Stromal cell of bone marrow (primary cell): Measurements from ENCODE around the gene ELP1.
A peak's percentile ranks its signal among the peaks of the same experiment; 100 is the strongest.
"Not testable (repeated sequence)": the region's sequence is repeated elsewhere in the genome, so short reads cannot be mapped to it uniquely, and the experiment has no call there.

Experiments used
- DNase-seq: peaks from one replicate; pipeline ENCODE4 v3.0.0-alpha.2; 2012; ENCODE audit warnings: low read depth

Gene ELP1

DNA sequence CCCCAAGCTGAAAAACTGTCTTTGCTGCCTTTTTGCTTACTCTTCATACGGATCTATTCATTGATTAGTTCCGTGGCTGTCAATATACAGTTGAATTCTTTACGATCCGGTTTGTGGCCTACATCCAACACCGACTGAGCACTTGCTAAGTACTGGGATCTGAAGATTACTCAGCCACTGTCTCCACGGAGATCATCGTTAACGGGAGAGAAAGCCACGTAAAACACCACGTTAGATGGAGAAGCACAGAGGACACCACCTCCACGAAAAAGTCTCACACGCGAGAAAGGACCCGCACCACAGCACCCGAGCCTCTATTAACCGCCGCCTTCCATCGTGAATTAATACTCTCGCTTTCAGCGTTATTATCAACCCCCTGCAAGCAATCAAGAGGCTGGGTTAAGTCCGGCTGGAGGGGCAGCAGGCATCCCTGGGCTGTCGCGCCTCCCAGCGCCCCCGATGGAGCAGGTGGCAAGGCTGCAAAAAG, 650 bp downstream of the ELP1 start:
- DNase-seq = no peak

DNA sequence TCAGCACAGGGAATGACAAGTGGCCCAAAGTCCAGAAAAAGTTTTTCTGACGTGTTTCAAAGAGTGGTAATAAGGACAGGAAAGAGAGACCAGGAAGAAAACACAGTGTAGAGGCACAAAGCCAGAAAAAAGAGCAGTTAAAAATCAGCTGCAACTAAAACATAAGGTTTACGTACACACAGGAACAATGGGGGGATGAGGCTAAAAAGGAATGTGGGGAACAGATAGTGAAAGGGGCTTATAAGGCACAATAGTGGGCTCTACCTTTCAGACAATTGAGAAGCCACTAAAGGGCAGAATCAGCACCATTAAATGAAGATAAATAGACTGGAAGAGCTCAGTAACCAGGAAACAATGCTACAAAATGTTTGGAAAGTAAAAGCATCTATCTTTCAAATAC, 5.5 kb downstream of the ELP1 start:
- DNase-seq = no peak

DNA sequence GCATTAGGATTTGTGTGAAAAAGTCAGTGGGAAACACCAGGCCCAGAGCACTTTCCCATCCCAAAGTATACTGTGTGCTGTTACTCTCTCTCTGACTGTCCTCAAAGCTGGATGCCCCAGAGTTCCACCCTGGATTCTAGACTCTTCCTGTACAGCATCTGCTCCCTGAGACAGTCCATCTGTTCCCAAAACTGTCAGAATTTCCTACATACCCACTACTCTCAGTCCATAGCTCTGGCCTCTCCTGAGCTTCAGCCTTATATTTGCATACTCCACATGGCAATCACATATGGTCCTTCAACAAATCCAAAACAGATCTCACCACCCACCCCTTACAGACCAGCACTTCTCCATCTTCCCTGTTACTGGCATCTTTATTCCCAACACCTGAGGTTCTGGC, 9.5 kb downstream of the ELP1 start:
- DNase-seq = no peak

DNA sequence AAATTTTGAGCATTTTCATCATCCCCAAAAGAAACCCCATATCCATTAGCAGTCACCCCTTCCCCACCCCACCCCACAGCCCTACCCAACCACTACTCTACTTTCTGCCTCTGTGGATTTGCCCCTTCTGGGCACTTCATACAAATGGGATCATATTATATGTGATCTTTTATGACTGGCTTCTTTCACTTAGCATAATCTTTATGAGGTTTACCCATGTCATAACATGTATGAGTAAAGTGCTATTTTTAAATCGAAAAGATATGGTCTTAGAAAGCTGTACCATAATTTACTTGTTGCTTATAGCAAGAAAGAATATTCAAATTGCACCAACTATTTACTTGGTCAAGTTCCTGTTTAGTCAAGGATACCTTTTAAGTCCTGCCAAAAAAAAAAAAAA, 12.7 kb downstream of the ELP1 start:
- no peak for DNase-seq

DNA sequence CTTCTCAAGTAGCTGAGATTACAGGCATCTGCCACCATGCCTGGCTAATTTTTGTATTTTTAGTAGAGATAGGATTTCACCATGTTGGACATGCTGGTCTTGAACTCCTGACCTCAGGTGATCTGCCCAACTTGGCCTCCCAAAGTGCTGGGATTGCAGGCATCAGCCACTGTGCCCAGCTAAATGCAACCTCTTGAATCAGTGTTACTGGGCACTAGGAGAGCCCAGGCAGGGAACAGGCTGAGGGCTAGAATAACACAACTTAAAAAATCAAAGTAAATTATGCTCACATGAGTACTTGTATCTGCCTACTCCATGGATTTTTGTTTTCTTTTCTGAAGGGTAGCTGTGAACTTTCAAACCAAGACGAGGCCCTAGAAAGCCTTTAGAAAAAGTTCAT, 13.5 kb downstream of the ELP1 start:
- DNase-seq = not testable (repeated sequence)

DNA sequence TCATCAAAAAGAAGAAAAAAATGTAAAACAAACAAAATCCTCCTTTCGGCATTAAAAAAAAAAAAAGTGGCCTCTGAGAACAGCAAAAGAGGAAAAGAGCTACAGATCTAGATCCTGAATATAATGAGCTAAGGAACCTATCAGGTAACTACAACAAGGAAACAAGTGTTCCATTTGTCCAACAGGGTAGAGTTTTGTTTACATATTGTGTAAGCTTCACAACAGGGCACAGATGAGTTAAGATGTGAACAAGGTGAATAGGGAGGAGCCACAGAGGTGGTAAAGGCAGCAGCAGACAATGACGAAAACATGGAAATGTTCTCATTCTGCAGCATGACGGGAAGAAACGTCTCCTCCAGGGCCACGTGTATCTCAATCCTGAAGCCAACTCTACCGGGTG, 14.4 kb downstream of the ELP1 start:
- DNase-seq = no peak

DNA sequence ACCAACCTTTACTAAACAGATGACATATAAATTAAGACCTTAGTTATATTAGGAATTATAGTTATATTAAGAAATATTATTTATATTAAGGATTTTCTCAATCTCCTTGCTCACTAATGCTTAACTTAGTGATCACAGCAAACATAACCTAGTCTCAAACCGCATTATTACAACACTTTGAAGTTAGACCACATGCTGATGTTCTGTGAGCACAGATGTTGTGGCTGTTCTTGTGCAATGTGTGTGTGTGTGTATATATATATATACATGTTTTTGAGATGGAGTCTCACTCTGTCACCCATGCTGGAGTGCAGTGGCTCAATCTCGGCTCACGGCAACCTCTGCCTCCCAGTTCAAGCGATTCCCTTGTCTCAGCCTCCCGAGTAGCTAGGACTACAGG, 20.5 kb downstream of the ELP1 start:
- no peak for DNase-seq

DNA sequence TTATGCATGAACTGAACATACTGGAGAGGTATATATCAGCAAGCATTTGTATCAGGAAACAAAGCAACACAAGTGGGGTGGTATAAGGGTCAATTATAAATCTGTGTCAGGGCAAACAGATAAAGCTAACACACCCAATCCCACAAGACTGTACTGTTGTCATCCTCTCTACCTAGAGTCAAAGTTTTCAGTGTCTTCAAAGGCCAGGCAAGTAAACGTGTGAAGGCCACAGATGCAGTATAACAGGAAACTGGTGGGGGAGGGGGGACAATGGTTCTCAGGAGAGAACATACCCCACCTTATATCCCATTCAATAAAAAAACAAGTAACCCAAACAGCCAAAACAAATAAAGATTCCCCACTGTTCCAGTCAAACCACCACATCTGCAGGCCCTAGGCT, 22.1 kb downstream of the ELP1 start:
- DNase-seq = no peak

DNA sequence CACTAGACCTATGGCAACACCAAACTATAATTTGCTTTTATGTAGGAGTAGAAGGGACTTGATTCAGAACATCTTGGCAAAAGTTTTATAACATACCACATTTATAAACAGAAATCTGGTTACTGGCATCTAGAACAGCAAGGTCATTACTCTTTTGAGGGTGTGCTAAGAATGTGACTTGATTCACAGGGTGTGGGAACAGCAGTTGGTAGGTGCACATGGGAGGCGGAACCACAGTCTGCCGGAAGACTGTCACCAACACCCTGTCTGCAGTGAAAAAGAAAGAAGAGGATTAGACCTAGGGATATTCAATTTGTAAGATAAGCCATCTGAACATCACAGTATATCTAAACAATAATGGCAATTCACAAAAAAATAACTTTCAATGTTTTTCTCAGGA, 23.0 kb downstream of the ELP1 start:
- no peak for DNase-seq

DNA sequence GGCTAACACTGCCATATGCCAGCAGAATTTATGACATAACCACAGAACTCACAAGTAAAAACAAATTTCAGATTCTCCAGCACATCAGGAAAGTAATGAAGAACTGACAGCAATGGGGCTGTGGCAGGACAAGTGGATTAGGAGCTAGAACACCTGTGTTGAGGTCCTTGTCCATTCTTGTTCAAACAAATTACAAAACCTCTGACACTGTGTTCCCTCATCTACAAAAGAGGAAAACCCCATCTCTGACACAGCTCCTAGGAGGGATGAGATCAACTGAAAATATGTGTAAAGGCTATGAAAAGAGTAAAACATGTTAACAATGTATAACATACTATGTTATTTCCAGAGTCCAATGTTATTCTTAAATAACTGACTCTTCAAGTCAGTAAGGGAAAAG, 23.5 kb downstream of the ELP1 start:
- no peak for DNase-seq

DNA sequence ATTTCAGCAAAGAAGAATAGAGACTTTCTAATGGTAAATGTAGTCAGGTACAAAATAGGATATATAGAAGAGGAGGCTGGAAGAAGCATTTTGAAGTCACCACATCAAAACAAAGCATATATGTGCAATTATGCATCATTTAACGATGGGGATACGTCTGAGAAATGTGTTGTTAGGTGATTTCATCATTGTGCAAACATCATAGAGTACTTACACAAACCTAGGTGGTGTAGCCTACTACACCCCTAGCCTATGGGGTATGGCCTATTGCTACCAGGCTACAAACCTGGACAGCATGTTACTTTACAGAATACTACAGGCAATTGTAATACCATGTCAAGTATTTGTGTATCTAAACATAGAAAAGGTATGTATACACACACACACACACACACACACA, 28.4 kb downstream of the ELP1 start:
- no peak for DNase-seq

DNA sequence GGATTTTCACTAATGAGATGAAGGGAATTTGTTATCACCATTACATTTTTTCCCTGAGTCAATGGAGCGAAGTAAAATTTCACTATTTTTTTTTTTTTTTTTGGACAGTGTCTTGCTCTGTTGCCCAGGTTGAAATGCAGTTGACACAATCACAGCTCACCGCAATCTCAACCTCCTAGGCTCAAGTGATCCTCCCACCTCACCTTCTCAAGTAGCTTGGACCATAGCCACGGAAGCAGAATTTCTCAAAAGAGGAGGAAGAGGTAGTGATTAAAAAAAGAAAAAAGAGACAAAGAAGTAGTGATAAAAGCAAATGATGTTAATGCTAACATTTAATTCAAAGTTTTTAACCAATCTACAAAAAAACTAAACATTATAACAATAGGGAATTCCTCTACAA, 29.8 kb downstream of the ELP1 start:
- no peak for DNase-seq

DNA sequence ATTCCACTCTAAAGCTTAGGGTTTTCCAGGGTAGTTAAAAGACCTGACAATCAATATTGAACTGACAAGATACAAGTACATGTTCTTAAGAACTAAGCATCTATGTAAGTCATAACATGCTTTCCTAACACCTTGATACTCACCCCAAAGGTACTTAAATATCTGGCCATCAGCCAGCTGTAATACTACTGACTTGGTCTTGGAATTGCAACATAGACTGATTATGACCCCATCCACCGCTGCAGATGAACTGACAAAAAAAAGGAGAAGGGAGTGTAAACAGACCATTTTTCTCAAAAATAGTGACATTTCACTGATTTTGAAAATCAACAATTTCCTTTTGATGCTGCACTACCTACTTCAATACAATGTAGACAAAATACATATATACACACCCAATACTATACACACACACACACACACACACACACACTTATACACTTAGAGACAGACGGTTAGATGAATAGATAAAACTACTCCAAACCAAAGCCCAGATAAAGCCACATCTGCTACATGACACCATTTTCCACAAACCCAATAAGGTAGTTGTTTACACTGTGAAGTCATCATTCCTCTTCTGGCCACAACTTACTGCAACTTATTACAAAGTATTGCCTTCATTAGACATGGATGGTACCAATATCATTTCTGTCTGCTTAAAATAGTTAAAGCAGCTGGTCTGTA, 30.4 kb downstream of the ELP1 start:
- no peak for DNase-seq

DNA sequence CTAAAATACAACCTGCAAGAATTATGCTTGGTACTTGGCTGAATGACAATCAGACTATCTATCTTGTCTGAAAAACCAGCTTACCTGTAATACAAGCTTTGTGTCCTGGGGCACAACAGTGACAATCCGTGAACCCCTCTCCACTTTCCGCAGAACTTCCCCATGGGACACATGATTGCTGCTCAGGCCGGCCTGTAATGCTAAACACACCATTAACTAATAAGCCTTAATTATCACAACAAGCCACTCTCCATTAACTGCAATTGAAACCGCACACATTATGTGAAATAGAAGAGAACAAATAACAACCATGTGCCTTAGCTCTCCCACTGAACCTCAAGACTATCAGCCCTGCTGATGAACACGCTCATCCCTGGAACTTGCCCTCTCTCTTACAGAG, 33.7 kb downstream of the ELP1 start:
- no peak for DNase-seq

DNA sequence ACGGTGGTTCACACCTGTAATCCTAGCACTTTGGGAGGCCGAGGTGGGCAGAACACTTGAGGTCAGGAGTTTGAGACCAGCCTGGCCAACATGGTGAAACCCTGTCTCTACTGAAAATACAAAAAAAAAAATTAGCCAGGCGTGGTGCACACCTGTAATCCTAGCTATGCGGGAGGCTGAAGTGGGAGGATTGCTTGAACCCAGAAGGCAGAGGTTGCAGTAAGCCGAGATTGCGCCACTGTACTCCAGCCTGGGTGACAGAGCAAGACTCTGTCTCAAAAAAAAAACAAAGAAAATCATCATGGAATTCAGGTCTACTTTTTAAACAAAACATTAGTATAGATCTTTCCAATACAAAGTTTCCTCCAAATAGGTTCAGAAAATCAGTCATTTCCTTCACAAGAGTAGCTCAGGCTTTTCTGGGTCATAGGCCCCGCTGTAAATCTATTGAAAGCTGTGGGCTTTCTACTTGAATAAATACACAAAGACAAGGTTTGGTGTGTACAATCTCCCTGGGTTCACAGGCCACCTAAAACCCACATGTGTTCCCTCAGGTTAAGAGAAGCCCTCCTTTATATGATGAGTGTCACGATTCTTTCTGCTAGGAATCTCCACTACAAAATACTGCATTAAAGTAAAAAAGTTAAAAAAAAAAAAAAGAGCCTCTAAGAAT, 34.8 kb downstream of the ELP1 start:
- DNase-seq = not testable (repeated sequence)

DNA sequence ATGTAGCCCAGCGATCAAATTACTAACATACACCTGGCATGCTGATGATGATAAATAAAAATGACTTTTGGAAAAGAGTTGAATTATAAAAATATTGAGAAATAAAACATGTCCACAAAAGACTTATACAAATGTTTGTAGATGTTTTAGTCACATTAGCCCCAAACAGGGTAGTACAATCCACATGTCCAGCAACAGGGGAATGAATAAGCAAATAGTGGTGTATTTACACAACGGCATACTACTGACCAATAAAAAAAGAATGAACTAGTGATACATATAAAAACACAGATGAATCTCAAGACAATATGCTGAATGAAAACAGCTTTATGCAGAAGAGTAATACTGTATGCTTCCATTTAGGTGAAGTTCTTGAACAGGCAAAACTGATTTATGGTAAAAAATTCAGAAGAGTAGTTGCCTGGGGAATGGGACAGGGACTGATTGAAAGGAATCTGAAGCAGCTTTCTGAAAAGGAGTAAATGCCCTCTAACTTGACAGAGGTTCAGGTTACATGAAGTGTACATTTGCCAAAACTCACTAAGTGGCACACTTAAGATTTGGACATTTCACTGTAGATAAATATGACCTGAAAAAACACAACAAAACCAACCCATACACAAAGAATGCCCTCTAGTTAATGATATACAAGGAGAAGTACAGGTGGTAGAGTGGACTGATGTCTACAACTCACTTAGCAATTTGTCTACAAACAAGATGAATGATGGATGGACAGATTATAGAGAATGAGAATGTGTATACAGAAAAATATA, 36.4 kb downstream of the ELP1 start:
- no peak for DNase-seq

DNA sequence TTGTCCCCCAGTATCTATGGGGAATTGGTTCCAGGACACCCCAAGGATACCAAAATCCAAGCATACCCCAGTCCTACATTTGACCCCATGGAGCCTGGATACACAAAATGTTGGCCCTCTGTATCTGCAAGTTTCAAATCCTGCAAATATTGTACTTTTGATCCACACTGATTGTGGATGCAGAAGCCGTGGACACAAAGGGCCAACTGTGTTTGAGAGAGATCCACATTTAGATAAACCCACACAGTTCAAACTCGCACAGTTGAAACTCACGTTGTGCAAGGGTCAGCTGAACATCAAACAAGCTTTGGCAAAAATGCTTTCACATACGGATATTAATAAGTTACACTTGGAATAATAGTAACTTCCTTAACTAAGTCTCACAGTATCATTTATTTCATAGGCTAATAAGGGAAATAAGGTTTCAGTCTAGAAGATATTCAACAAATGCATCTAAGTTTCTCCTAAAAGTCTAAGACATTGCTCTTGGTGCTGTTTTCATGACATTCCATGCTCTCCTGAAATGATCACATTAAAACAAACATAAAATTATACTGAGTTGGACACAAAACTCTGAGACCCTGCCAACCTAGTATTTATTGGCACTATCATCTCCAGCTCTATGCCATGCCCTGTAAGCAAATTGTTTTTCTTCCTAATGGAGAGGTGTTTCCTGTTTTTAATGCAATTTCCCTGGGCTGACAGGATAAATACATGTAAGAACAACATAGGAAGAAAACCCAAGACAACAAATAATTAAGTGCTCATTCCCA, 39.5 kb downstream of the ELP1 start:
- DNase-seq = no peak

DNA sequence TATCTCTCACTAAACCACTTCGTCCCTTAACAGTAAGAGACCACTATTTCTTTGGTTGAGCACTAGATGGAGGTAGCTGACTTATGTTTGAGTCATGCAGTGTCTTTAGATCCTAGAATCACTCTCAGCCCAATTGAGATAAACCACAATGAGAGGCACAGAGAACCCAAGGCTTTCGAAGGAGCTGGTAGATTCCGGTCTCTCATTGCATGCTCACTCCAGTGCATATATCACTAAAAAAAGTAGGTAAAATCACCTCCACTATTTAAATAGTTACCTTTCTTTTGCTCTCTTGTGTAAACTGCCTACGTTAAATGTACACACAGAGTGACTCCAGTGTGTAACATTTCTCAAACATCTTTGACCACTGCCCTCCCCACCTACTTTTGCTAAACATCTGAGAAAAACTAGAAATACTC, 44.3 kb downstream of the ELP1 start:
- DNase-seq = peak; percentile 16

DNA sequence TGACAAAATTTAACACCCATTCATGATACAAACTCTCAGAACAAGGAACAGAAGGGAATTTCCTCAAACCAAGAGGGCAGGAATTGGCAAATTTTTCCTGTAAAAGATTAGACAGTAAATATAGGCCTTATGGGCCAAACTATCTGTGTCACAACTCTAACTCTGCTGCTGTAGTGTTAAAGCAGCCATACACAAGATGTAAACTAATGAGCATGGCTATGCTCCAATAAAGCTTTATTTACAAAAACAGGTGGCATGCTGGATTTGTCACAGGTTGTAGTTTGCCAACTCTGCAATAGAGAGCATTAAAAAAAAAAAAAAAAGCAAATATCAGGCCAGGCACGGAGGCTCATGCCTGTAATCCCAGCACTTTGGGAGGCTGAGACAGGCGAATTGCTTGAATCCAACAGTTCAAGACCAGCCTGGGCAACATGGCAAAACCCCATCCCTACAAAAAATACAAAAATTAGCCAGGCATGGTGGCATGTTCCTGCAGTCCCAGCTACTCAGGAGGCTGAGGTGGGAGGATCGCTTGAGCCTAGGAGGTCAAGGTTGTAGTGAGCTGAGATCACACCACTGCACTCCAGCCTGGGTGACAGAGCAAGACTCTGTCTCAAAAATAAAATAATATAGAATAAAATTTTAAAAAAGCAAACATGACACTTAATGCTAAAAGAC, 47.2 kb downstream of the ELP1 start:
- DNase-seq = not testable (repeated sequence)

DNA sequence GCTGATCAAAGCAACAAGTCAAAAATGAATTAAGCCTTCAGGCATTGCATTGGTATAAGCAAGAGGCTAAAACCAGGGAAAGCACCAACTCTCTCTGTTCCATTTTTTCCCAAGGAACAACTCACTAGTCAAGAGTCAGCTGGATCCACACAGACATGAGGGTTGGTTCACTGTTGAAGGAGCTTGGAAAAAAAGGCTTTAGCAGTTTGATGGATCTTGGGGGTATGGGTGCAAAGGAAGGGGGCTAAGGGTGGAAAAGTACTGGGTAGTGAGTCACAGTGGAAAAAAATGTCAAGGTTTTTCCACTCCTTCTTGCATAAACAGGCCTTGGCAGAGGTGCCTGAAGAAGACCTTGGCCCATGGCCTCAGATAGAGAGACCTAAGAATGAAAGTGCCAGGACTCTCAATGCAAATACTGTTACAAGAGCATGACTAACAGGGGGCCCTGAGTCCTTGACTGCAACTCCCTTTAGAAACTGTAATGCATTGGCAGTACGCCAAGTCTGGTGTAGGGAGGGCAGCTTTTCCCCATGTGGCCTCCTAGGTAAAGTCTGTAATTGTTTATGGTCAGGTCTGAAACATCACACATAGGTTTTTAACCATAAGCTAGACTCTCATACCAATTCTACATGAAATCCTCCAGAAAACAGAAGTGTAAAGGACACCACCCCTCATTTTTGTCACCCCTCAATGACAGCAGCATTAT, 48.1 kb downstream of the ELP1 start:
- peak; percentile 11 for DNase-seq

DNA sequence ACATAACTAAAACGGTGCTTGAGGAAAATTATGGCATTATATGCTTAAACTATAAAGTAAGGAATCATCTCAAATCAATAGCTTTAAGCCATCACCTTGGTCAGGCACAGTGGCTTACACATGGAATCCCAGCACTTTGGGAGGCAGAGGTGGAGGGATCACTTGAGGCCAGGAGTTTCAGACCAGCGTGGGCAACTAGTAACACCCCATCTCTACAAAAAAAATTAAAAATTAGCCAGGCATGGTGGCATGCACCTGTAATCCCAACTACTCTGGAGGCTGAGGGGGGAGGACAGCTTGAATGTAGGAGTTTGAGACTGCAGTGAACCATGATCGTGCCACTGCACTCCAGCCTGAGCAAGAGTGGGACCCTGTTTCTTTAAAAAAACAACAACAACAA, 49.2 kb downstream of the ELP1 start:
- no peak for DNase-seq
